ENCODE data around the gene GCHFR.

- TF ChIP-seq, protein P1, sequence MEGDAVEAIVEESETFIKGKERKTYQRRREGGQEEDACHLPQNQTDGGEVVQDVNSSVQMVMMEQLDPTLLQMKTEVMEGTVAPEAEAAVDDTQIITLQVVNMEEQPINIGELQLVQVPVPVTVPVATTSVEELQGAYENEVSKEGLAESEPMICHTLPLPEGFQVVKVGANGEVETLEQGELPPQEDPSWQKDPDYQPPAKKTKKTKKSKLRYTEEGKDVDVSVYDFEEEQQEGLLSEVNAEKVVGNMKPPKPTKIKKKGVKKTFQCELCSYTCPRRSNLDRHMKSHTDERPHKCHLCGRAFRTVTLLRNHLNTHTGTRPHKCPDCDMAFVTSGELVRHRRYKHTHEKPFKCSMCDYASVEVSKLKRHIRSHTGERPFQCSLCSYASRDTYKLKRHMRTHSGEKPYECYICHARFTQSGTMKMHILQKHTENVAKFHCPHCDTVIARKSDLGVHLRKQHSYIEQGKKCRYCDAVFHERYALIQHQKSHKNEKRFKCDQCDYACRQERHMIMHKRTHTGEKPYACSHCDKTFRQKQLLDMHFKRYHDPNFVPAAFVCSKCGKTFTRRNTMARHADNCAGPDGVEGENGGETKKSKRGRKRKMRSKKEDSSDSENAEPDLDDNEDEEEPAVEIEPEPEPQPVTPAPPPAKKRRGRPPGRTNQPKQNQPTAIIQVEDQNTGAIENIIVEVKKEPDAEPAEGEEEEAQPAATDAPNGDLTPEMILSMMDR (IDR thresholded peaks at IDR 0.05; ENCODE audit: low read depth, low read length, poor library complexity, severe bottlenecking) = no peak
- TF ChIP-seq EZH2phosphoT487 (IDR thresholded peaks at IDR 0.05; ENCODE audit: borderline replicate concordance, low read length) = no peak
Observed at GRCh38 chr15:40714144-40714543, 49.7 kb upstream of the GCHFR start.
